HepG2 (cell line): ENCODE data around the gene USP24. TPM values are rescaled to one million over a fixed set of nuclear protein-coding genes. Genes with fewer than 3 reads are reported as not detected.

Source experiments
- AGO2 ChIP-seq: fragments of 200-400 bp; formaldehyde crosslinking; optimal IDR thresholded peaks from 2 replicates; pipeline ENCODE3; 2017; ENCODE audit warnings: mild to moderate bottlenecking, low read depth, low read length, moderate library complexity
- DR1 ChIP-seq: sonication (generic); formaldehyde crosslinking; IDR thresholded peaks from 2 replicates; pipeline ENCODE4 v1.8.0; 2021; ENCODE audit warnings: mild to moderate bottlenecking, missing genetic modification reagents, inconsistent platforms
- GABPB1 ChIP-seq: IDR thresholded peaks from 2 replicates; pipeline ENCODE4 v1.6.1; 2016; ENCODE audit warnings: mild to moderate bottlenecking, missing genetic modification reagents, moderate library complexity, missing compliant biosample characterization
- HES4 ChIP-seq: sonication (generic); formaldehyde crosslinking; IDR thresholded peaks from 2 replicates; pipeline ENCODE4 v1.9.0; 2021; ENCODE audit warnings: mild to moderate bottlenecking, missing genetic modification reagents, borderline replicate concordance
- IKZF1 ChIP-seq: fragments of 450-650 bp; IDR thresholded peaks from 2 replicates; pipeline ENCODE4 v1.7.1; 2016
- MAZ ChIP-seq, 2 experiments: sonication (generic) in 1 of 2; formaldehyde crosslinking in 1 of 2; IDR thresholded peaks; 2 replicates each; pipeline versions ENCODE4 v1.5.0 to v1.6.1; 2012 to 2020; ENCODE audit warnings: low read depth in 2 of 2, mild to moderate bottlenecking in 2 of 2, borderline replicate concordance in 1 of 2, improper control_type of control experiment in 1 of 2, low read length in 1 of 2, missing genetic modification reagents in 1 of 2, moderate library complexity in 1 of 2
- NFKBIZ ChIP-seq: IDR thresholded peaks from 2 replicates; pipeline ENCODE4 v1.6.1; 2018; ENCODE audit warnings: missing genetic modification reagents, missing compliant biosample characterization
- STAT5B ChIP-seq: sonication (generic); formaldehyde crosslinking; IDR thresholded peaks from 2 replicates; pipeline ENCODE4 v1.4.0; 2020; ENCODE audit warnings: missing genetic modification reagents
- ZNF12 ChIP-seq: sonication (generic); formaldehyde crosslinking; IDR thresholded peaks from 2 replicates; pipeline ENCODE4 v1.5.0; 2020; ENCODE audit warnings: missing genetic modification reagents
- ZNF674 ChIP-seq: sonication (generic); formaldehyde crosslinking; IDR thresholded peaks from 2 replicates; pipeline ENCODE4 v1.5.0; 2020; ENCODE audit warnings: low read depth, mild to moderate bottlenecking, missing genetic modification reagents
- polyA plus RNA-seq, 8 experiments: library from polyadenylated mRNA; depleted of rRNA in 3 of 8; stranded (reverse) in 7 of 8; unstranded in 1 of 8; fragments of >200 nt; fragmentation: Illumina TruSeq in 4 of 8; extraction: Trizol in 4 of 8; gene quantifications; 2 replicates each; pipeline versions ENCODE4 v1.2.1 to v1.2.3, GENCODE V29; 2011 to 2016; ENCODE audit warnings: low read depth in 4 of 8, missing spikeins in 1 of 8, mixed read lengths in 1 of 8; ENCODE audit not compliant: insufficient read depth in 1 of 8
- total RNA-seq, 5 experiments: library from RNA; depleted of rRNA; stranded (reverse); fragments of >200 nt; fragmentation: Illumina TruSeq; extraction: Trizol; gene quantifications; 2 replicates each; pipeline ENCODE4 v1.2.3, GENCODE V29; 2016; ENCODE audit warnings: low read depth in 1 of 5
- TF ChIP-seq, protein P1 (sequence below): sonication (generic); formaldehyde crosslinking; IDR thresholded peaks from 2 replicates; pipeline ENCODE4 v1.5.0; 2020; ENCODE audit warnings: missing genetic modification reagents
- TF ChIP-seq, protein P2 (sequence below): sonication (generic); formaldehyde crosslinking; IDR thresholded peaks from 2 replicates; pipeline ENCODE4 v1.9.0; 2022; ENCODE audit warnings: missing genetic modification reagents, mild to moderate bottlenecking, borderline replicate concordance
- TF ChIP-seq, protein P3 (sequence below): sonication (generic); formaldehyde crosslinking; IDR thresholded peaks from 2 replicates; pipeline ENCODE4 v1.4.0; 2020; ENCODE audit warnings: missing genetic modification reagents
- TF ChIP-seq, protein P4 (sequence below): IDR thresholded peaks from 2 replicates; pipeline ENCODE4 v1.6.1; 2016; ENCODE audit warnings: mild to moderate bottlenecking
- TF ChIP-seq, protein P5 (sequence below): sonication (generic); formaldehyde crosslinking; IDR thresholded peaks from 2 replicates; pipeline ENCODE4 v1.4.0; 2020; ENCODE audit warnings: missing genetic modification reagents
- TF ChIP-seq, protein P6 (sequence below): sonication (generic); formaldehyde crosslinking; IDR thresholded peaks from 2 replicates; pipeline ENCODE4 v1.4.0; 2020; ENCODE audit warnings: missing genetic modification reagents, mild to moderate bottlenecking, borderline replicate concordance

Gene USP24
- total and polyA plus RNA-seq, 2 of the 13 experiments (the other 11 are each of a cell fraction or from before 2014, with no cell fraction given): 18.8 to 47.6 TPM

DNA sequence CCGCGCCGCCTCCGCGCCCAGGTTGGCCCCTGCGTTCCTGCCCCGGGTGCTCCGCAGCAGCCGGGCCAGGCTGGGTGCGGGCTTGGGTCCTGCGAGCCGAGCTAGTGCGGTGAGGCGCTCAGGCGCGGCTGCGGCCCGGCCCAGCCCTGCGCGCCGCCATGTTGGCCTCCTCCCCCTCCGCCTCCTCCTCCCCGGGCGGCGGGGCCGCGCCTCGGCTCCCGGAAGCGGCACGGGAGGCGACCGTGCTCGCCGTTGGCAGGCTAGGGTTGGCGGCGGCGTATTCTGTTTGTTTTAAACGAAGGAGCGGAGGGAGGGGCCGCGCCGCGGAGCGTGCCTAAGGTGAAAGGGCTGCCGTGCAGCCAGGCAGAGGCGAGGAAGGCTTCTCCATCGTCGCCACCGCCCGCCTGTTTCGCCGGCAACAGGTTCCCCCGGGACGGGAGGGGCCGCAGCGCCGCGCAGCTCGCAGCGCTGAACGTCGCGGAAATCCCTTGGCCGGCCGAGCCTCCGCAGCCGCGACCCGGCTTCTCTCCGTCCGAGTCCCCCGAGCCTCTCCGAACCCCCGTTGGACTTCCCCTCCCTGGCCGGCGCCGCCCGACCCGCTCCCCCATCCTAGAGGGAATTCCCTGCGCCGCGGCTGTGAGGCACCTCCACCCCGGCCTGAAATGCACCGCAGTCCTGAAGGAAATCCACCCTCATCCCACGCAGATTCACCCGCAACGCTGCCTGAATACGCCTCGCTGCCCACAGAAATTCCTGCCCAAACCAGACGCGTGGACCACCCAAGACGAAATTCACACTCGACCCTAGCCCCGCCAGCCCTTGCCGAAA is at the start of gene USP24 (continued):
- TF ChIP-seq, protein P1, sequence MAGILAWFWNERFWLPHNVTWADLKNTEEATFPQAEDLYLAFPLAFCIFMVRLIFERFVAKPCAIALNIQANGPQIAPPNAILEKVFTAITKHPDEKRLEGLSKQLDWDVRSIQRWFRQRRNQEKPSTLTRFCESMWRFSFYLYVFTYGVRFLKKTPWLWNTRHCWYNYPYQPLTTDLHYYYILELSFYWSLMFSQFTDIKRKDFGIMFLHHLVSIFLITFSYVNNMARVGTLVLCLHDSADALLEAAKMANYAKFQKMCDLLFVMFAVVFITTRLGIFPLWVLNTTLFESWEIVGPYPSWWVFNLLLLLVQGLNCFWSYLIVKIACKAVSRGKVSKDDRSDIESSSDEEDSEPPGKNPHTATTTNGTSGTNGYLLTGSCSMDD (CRISPR knock-in tag): no peak
- TF ChIP-seq NFKBIZ (CRISPR knock-in tag) (no peak), STAT5B (CRISPR knock-in tag) (no peak), GABPB1 (CRISPR knock-in tag) (peak; percentile 89), HES4 (CRISPR knock-in tag) (peak; percentile 91), MAZ (IDR thresholded peaks at IDR 0.05; ENCODE audit: borderline replicate concordance, low read depth, low read length) (peak; percentile 66), MAZ (CRISPR knock-in tag; IDR thresholded peaks at IDR 0.05; ENCODE audit: low read depth) (peak; percentile 93), AGO2 (no peak), DR1 (CRISPR knock-in tag) (no peak; the same call in 1 of the 2 replicates), ZNF12 (0 out of 2 replicates have a peak, but pooled peaks have one; percentile 58), IKZF1 (no peak), ZNF674 (CRISPR knock-in tag) (no peak)
- TF ChIP-seq, protein P2, sequence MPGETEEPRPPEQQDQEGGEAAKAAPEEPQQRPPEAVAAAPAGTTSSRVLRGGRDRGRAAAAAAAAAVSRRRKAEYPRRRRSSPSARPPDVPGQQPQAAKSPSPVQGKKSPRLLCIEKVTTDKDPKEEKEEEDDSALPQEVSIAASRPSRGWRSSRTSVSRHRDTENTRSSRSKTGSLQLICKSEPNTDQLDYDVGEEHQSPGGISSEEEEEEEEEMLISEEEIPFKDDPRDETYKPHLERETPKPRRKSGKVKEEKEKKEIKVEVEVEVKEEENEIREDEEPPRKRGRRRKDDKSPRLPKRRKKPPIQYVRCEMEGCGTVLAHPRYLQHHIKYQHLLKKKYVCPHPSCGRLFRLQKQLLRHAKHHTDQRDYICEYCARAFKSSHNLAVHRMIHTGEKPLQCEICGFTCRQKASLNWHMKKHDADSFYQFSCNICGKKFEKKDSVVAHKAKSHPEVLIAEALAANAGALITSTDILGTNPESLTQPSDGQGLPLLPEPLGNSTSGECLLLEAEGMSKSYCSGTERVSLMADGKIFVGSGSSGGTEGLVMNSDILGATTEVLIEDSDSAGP (CRISPR knock-in tag): peak; percentile 74; the same call in 1 of the 2 replicates
- TF ChIP-seq, protein P3, sequence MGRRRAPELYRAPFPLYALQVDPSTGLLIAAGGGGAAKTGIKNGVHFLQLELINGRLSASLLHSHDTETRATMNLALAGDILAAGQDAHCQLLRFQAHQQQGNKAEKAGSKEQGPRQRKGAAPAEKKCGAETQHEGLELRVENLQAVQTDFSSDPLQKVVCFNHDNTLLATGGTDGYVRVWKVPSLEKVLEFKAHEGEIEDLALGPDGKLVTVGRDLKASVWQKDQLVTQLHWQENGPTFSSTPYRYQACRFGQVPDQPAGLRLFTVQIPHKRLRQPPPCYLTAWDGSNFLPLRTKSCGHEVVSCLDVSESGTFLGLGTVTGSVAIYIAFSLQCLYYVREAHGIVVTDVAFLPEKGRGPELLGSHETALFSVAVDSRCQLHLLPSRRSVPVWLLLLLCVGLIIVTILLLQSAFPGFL (CRISPR knock-in tag): no peak
- TF ChIP-seq, protein P4, sequence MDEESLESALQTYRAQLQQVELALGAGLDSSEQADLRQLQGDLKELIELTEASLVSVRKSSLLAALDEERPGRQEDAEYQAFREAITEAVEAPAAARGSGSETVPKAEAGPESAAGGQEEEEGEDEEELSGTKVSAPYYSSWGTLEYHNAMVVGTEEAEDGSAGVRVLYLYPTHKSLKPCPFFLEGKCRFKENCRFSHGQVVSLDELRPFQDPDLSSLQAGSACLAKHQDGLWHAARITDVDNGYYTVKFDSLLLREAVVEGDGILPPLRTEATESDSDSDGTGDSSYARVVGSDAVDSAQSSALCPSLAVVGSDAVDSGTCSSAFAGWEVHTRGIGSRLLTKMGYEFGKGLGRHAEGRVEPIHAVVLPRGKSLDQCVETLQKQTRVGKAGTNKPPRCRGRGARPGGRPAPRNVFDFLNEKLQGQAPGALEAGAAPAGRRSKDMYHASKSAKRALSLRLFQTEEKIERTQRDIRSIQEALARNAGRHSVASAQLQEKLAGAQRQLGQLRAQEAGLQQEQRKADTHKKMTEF (CRISPR knock-in tag): peak; percentile 82
- TF ChIP-seq, protein P5, sequence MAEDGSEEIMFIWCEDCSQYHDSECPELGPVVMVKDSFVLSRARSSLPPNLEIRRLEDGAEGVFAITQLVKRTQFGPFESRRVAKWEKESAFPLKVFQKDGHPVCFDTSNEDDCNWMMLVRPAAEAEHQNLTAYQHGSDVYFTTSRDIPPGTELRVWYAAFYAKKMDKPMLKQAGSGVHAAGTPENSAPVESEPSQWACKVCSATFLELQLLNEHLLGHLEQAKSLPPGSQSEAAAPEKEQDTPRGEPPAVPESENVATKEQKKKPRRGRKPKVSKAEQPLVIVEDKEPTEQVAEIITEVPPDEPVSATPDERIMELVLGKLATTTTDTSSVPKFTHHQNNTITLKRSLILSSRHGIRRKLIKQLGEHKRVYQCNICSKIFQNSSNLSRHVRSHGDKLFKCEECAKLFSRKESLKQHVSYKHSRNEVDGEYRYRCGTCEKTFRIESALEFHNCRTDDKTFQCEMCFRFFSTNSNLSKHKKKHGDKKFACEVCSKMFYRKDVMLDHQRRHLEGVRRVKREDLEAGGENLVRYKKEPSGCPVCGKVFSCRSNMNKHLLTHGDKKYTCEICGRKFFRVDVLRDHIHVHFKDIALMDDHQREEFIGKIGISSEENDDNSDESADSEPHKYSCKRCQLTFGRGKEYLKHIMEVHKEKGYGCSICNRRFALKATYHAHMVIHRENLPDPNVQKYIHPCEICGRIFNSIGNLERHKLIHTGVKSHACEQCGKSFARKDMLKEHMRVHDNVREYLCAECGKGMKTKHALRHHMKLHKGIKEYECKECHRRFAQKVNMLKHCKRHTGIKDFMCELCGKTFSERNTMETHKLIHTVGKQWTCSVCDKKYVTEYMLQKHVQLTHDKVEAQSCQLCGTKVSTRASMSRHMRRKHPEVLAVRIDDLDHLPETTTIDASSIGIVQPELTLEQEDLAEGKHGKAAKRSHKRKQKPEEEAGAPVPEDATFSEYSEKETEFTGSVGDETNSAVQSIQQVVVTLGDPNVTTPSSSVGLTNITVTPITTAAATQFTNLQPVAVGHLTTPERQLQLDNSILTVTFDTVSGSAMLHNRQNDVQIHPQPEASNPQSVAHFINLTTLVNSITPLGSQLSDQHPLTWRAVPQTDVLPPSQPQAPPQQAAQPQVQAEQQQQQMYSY (CRISPR knock-in tag): peak; percentile 5; the same call in 1 of the 2 replicates
- TF ChIP-seq, protein P6, sequence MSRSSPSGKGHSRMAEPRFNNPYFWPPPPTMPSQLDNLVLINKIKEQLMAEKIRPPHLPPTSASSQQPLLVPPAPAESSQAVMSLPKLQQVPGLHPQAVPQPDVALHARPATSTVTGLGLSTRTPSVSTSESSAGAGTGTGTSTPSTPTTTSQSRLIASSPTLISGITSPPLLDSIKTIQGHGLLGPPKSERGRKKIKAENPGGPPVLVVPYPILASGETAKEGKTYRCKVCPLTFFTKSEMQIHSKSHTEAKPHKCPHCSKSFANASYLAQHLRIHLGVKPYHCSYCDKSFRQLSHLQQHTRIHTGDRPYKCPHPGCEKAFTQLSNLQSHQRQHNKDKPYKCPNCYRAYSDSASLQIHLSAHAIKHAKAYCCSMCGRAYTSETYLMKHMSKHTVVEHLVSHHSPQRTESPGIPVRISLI (CRISPR knock-in tag): no peak
